Measurements from ENCODE around the gene KIF12.

The KIF12 gene

GRCh38 chr9:114120192-114121014 lies 21.3 kb upstream of the KIF12 start:
- Histone ChIP-seq H3K27ac (ENCODE audit: low read length) (no peak overlapping the region), H3K4me1 (ENCODE audit: insufficient read depth, low read length) (no peaks in the 10 kb centered on the region), H2AFZ (ENCODE audit: low read depth, low read length) (no peak overlapping the region), H3K4me2 (ENCODE audit: insufficient read depth, low read length) (no peak overlapping the region), H4K20me1 (ENCODE audit: insufficient read depth, low read length) (no peaks in the 10 kb centered on the region), H3K9me3 (ENCODE audit: insufficient read depth, low read length, severe bottlenecking) (no peaks in the 10 kb centered on the region), H3K4me3 (ENCODE audit: low read depth in 1 of 2, low read length in 2 of 2) (no peak overlapping the region), H3K27me3 (ENCODE audit: insufficient read depth, low read length, poor library complexity) (peaks cover 4% of the 10 kb centered on the region), H3K9ac (ENCODE audit: low read depth, low read length) (no peak overlapping the region), H3K79me2 (ENCODE audit: insufficient read depth, low read length) (no peaks in the 10 kb centered on the region), H3K36me3 (ENCODE audit: insufficient read depth, low read length) (no peaks in the 10 kb centered on the region)
- no peak for DNase-seq
- TF ChIP-seq CTCF (IDR thresholded peaks at IDR 0.05; ENCODE audit: borderline replicate concordance, extremely low read depth, low read length, poor library complexity, severe bottlenecking) (no peak), EZH2 (IDR thresholded peaks at IDR 0.05; ENCODE audit: borderline replicate concordance, low read depth, low read length, severe bottlenecking) (no peak)
- no peak for ATAC-seq (ENCODE audit: insufficient read depth, low read depth)

- Histone ChIP-seq H3K9ac (ENCODE audit: low read depth, low read length) (no peak overlapping the region), H3K27me3 (ENCODE audit: insufficient read depth, low read length, poor library complexity) (peaks cover 4% of the 10 kb centered on the region), H3K4me1 (ENCODE audit: insufficient read depth, low read length) (no peaks in the 10 kb centered on the region), H4K20me1 (ENCODE audit: insufficient read depth, low read length) (no peaks in the 10 kb centered on the region), H3K4me3 (ENCODE audit: low read depth in 1 of 2, low read length in 2 of 2) (no peak overlapping the region), H3K27ac (ENCODE audit: low read length) (no peak overlapping the region), H3K4me2 (ENCODE audit: insufficient read depth, low read length) (no peak overlapping the region), H2AFZ (ENCODE audit: low read depth, low read length) (no peak overlapping the region), H3K79me2 (ENCODE audit: insufficient read depth, low read length) (no peaks in the 10 kb centered on the region), H3K36me3 (ENCODE audit: insufficient read depth, low read length) (no peaks in the 10 kb centered on the region), H3K9me3 (ENCODE audit: insufficient read depth, low read length, severe bottlenecking) (no peaks in the 10 kb centered on the region)
- ATAC-seq (ENCODE audit: insufficient read depth, low read depth), result no peak
- TF ChIP-seq CTCF (IDR thresholded peaks at IDR 0.05; ENCODE audit: borderline replicate concordance, extremely low read depth, low read length, poor library complexity, severe bottlenecking), result no peak
- TF ChIP-seq EZH2 (IDR thresholded peaks at IDR 0.05; ENCODE audit: borderline replicate concordance, low read depth, low read length, severe bottlenecking), result no peak
- DNase-seq, result no peak
Observed at GRCh38 chr9:114119242-114120191, 20.4 kb upstream of the KIF12 start.

- TF ChIP-seq CTCF (IDR thresholded peaks at IDR 0.05; ENCODE audit: borderline replicate concordance, extremely low read depth, low read length, poor library complexity, severe bottlenecking) (no peak), EZH2 (IDR thresholded peaks at IDR 0.05; ENCODE audit: borderline replicate concordance, low read depth, low read length, severe bottlenecking) (no peak)
- DNase-seq, result no peak
Observed at GRCh38 chr9:114117996-114118830, 19.1 kb upstream of the KIF12 start.

More at GRCh38 chr9:114117996-114118830, 19.1 kb upstream of the KIF12 start:
- Histone ChIP-seq H3K27ac (ENCODE audit: low read length) (no peak overlapping the region), H3K4me1 (ENCODE audit: insufficient read depth, low read length) (no peaks in the 10 kb centered on the region), H3K4me2 (ENCODE audit: insufficient read depth, low read length) (no peak overlapping the region), H4K20me1 (ENCODE audit: insufficient read depth, low read length) (no peaks in the 10 kb centered on the region), H3K27me3 (ENCODE audit: insufficient read depth, low read length, poor library complexity) (peaks cover 6% of the 10 kb centered on the region), H3K79me2 (ENCODE audit: insufficient read depth, low read length) (no peaks in the 10 kb centered on the region), H3K36me3 (ENCODE audit: insufficient read depth, low read length) (no peaks in the 10 kb centered on the region), H3K4me3 (ENCODE audit: low read depth in 1 of 2, low read length in 2 of 2) (no peak overlapping the region), H3K9ac (ENCODE audit: low read depth, low read length) (no peak overlapping the region), H3K9me3 (ENCODE audit: insufficient read depth, low read length, severe bottlenecking) (no peaks in the 10 kb centered on the region), H2AFZ (ENCODE audit: low read depth, low read length) (no peak overlapping the region)
- ATAC-seq (ENCODE audit: insufficient read depth, low read depth), result no peak
